EH (cell line): ENCODE results near the gene LOXHD1.

Source experiments
- DNase-seq: peaks from one replicate; pipeline ENCODE4 v3.0.0-alpha.2; 2015; ENCODE audit warnings: low read depth

Gene LOXHD1

GRCh38 chr18:46577546-46577945, 79.5 kb downstream of the LOXHD1 start:
- no peak for DNase-seq

- DNase-seq = no peak
Measured at GRCh38 chr18:46575851-46576250, 81.2 kb downstream of the LOXHD1 start.

- DNase-seq = no peak
Measured at GRCh38 chr18:46574743-46575115, 82.3 kb downstream of the LOXHD1 start.

- DNase-seq = no peak
Measured at GRCh38 chr18:46574000-46574742, 82.8 kb downstream of the LOXHD1 start.

GRCh38 chr18:46573156-46573555, 83.9 kb downstream of the LOXHD1 start:
- DNase-seq = no peak

- DNase-seq = no peak
Measured at GRCh38 chr18:46571756-46572155, 85.3 kb downstream of the LOXHD1 start.

GRCh38 chr18:46570666-46571065, 86.4 kb downstream of the LOXHD1 start:
- DNase-seq = no peak

GRCh38 chr18:46570134-46570533, 86.9 kb downstream of the LOXHD1 start:
- no peak for DNase-seq

- DNase-seq = no peak
Measured at GRCh38 chr18:46569211-46569610, 87.8 kb downstream of the LOXHD1 start.

GRCh38 chr18:46567196-46567595, 89.8 kb downstream of the LOXHD1 start:
- DNase-seq = no peak

- no peak for DNase-seq
Measured at GRCh38 chr18:46566111-46566510, 90.9 kb downstream of the LOXHD1 start.

- DNase-seq = no peak
Measured at GRCh38 chr18:46565256-46565655, 91.8 kb downstream of the LOXHD1 start.

- no peak for DNase-seq
Measured at GRCh38 chr18:46563317-46563716, 93.7 kb downstream of the LOXHD1 start.

- no peak for DNase-seq
Measured at GRCh38 chr18:46562674-46563192, 94.3 kb downstream of the LOXHD1 start.

GRCh38 chr18:46560671-46561045, 96.4 kb downstream of the LOXHD1 start:
- no peak for DNase-seq

- no peak for DNase-seq
Measured at GRCh38 chr18:46559946-46560670, 96.9 kb downstream of the LOXHD1 start.

GRCh38 chr18:46559296-46559695, 97.7 kb downstream of the LOXHD1 start:
- DNase-seq = no peak

- DNase-seq = no peak
Measured at GRCh38 chr18:46556590-46557206, 100.3 kb downstream of the LOXHD1 start.

- DNase-seq = peak; percentile 27
Measured at GRCh38 chr18:46555724-46556123, 101.3 kb downstream of the LOXHD1 start.

- DNase-seq = no peak
Measured at GRCh38 chr18:46555213-46555612, 101.8 kb downstream of the LOXHD1 start.

- DNase-seq = no peak
Measured at GRCh38 chr18:46554406-46555080, 102.5 kb downstream of the LOXHD1 start.

GRCh38 chr18:46550609-46551008, 106.4 kb downstream of the LOXHD1 start:
- no peak for DNase-seq
